T47D (cell line): ENCODE measurements around the gene NFIB.

Experiments
- DNase-seq, 2 experiments: peaks; one replicate each; pipeline versions ENCODE4 v3.0.0 to v3.0.0-alpha.2; 2011 to 2012; ENCODE audit warnings: low read depth in 1 of 2, low spot score in 1 of 2
- JUND ChIP-seq: IDR thresholded peaks from 2 replicates; pipeline ENCODE4 v1.6.1; 2012; ENCODE audit warnings: low read depth
- in situ Hi-C: cut with HindIII; loops from 2 replicates; pipeline ENCODE4 v1.10.0; 2016; ENCODE audit warnings: low sequenced_read_pairs, low pct_unique_long_range_greater_than_20kb

NFIB gene

GRCh38 chr9:14313378-14313940 is 482 bp downstream of the NFIB start:
- no peak for TF ChIP-seq JUND
- no peak for DNase-seq
- in situ Hi-C loops = no loop called here

- no peak for DNase-seq
- in situ Hi-C loops = no loop called here
- no peak for TF ChIP-seq JUND
Measured at GRCh38 chr9:14312719-14313377, 1.1 kb downstream of the NFIB start.

- peak; percentile 46 to 61 for DNase-seq
- no peak for TF ChIP-seq JUND
- in situ Hi-C loops = no loop called here
Measured at GRCh38 chr9:14311956-14312685, 1.8 kb downstream of the NFIB start.

GRCh38 chr9:14311171-14311949 is 2.6 kb downstream of the NFIB start:
- no peak for TF ChIP-seq JUND
- no peak for DNase-seq
- in situ Hi-C loops = no loop called here

GRCh38 chr9:14310311-14310710 is 3.6 kb downstream of the NFIB start:
- no peak for DNase-seq
- in situ Hi-C loops = no loop called here
- TF ChIP-seq JUND = no peak

GRCh38 chr9:14309403-14309802 is 4.5 kb downstream of the NFIB start:
- TF ChIP-seq JUND = no peak
- in situ Hi-C loops = no loop called here
- no peak for DNase-seq

GRCh38 chr9:14308853-14309145 is 5.1 kb downstream of the NFIB start:
- no peak for DNase-seq
- in situ Hi-C loops = no loop called here
- TF ChIP-seq JUND = no peak

- in situ Hi-C loops = no loop called here
- no peak for TF ChIP-seq JUND
- no peak for DNase-seq
Measured at GRCh38 chr9:14307989-14308852, 5.7 kb downstream of the NFIB start.

GRCh38 chr9:14306672-14307660 is 7.0 kb downstream of the NFIB start:
- in situ Hi-C loops = no loop called here
- TF ChIP-seq JUND = no peak
- no peak for DNase-seq

- TF ChIP-seq JUND = no peak
- DNase-seq = no peak
- in situ Hi-C loops = no loop called here
Measured at GRCh38 chr9:14306188-14306587, 7.8 kb downstream of the NFIB start.

GRCh38 chr9:14304259-14304658 is 9.7 kb downstream of the NFIB start:
- no peak for DNase-seq
- TF ChIP-seq JUND = no peak
- in situ Hi-C loops = no loop called here
